HG03575 (cell line): ENCODE results near the gene EPN2.

Experiments used
- ATAC-seq: cut with Tn5 transposase; IDR thresholded peaks from one replicate; pipeline ENCODE4 v1.9.1; 2021; ENCODE audit not compliant: unreplicated experiment, insufficient number of reproducible peaks, low FRiP score; ENCODE audit errors: extremely low read depth

The EPN2 gene

GRCh38 chr17:19319771-19320505 lies 82.8 kb downstream of the EPN2 start:
- no peak for ATAC-seq

GRCh38 chr17:19320876-19321275 lies 83.7 kb downstream of the EPN2 start:
- ATAC-seq, result no peak

DNA sequence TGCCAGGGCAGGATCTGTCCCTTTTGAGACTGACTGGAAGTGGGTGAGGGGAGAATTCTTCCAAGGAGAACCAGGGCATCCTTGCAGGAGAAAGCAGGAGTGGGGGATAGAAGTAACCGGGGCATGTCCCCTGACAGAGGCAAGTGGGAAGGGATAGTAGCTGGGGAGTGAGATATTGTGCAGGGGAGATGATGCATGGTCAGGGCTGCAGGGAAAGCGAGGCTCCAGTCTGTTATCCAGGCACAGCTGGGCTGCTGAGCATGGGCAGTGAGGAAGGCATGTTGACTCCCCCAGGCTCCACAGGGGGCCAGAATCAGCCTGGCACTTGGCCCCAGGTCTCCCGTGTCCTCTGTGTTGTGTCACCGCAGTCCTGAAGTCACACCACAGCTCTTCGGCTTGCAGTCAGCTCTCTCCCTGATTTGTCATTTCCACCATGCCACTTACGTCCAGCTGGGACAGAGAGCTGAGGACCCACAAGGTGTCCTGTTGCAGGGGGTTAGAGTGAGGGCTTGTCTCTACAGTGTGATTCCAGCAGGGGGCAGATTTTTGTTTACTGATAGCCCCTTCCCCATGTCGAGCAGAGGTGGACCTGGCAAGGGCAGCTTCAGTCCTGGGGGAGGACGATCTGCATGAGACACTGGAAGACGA lies 84.4 kb downstream of the EPN2 start:
- no peak for ATAC-seq

GRCh38 chr17:19322129-19322505 lies 85.0 kb downstream of the EPN2 start:
- ATAC-seq, result no peak

- ATAC-seq, result no peak
Observed at GRCh38 chr17:19322861-19323260, 85.7 kb downstream of the EPN2 start.

DNA sequence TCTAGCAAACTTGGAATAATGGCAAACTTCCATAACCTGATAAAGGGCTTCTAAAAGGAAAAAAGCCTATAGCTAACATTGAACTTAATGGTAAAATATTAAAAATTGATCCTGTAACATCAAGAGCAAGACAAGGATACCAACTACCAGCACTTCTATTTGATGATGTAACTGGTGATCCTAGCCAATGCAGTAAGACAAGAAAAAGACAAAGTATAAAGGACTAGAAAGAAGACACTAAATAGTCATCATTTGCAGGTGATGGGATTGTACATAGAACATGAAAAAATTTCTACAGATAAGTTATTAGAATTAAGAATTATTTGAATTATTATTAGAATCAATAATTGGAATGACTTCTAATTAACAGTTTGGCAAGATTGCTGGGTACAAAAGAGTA lies 88.4 kb downstream of the EPN2 start:
- no peak for ATAC-seq

DNA sequence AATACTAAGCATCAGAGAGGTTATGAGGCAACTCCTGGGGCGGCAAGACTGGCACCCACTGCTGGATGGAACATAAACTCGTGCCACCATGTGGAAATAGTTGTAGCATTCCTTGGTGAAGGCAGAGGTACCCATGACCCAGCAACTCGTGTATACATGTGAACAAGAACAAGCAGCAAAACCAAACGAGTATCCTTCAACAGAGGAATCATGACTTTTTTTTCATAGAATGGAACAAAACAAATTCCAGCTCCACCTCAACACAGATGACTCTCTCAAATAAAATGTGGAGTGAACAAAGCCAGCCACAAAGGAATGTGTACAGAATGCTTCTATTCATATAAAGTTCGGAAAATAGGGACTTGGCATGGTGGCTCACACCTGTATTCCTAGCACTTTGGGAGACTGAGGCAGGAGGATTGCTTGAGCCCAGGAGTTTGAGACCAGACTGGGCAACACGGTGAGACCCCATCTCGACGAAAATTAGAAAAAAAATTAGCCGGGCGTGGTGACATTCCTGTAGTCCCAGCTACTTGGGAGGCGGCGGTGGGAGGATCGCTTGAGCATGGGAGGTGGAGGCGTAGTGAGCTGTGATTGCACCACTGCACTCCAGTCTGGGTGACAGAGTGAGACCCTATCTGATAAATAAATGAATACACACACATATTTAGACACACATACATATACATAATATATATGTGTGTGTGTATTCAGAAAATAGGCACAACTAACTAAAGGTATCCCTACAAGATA lies 90.0 kb downstream of the EPN2 start:
- no peak for ATAC-seq

- ATAC-seq, result no peak
Observed at GRCh38 chr17:19328441-19329061, 91.4 kb downstream of the EPN2 start.

DNA sequence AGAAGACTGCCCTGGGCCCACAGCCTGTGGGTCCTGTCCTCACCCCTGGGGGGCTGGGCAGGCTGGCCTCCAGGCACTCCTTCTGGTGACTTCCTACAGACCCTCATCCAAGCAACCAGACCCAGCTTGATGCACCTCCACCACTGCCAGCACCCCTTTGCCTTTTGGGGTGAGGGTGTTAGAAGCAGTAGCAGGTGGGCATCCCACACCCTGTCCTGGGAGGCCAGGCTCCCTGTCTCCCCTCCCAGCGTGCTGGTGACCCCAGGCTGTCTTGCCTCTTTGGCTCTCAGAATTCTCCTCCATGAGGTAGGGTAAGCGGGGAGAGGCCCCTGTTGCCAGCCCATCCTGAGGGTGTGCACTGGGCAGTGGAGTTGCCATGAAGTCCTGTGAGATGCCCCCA lies 92.0 kb downstream of the EPN2 start:
- ATAC-seq, result no peak

- ATAC-seq, result no peak
Observed at GRCh38 chr17:19329839-19330238, 92.7 kb downstream of the EPN2 start.

GRCh38 chr17:19330271-19330670 lies 93.1 kb downstream of the EPN2 start:
- ATAC-seq, result no peak

GRCh38 chr17:19331134-19331533 lies 94.0 kb downstream of the EPN2 start:
- no peak for ATAC-seq

DNA sequence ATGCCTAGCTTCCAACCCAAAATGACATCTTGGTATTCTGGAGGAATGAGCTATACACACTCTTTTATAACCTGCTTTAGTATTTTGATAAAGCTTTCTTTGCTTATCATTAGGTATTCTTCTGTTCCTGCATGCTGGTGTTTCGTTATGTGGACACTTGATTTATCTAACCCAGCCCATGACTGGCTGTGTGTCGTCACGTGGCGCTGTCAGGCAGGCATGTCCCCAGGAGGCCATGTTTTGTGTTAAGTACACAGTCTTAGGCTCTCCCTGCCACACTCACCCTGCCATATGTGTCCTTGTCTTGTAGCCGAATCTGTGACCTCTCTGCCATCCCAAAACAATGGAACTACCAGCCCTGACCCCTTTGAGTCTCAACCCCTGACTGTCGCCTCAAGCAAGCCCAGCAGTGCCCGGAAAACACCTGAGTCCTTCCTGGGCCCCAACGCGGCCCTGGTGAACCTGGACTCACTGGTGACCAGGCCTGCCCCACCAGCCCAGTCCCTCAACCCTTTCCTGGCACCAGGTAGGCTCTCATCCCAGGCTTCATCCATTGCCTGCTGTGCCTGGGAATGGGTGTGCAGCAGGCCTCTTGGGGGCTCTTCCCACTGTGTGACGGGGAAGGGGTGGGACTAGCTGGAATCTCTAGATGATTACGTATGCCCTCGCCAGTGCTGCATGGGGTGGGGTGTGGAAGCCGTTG lies 94.5 kb downstream of the EPN2 start:
- no peak for ATAC-seq

DNA sequence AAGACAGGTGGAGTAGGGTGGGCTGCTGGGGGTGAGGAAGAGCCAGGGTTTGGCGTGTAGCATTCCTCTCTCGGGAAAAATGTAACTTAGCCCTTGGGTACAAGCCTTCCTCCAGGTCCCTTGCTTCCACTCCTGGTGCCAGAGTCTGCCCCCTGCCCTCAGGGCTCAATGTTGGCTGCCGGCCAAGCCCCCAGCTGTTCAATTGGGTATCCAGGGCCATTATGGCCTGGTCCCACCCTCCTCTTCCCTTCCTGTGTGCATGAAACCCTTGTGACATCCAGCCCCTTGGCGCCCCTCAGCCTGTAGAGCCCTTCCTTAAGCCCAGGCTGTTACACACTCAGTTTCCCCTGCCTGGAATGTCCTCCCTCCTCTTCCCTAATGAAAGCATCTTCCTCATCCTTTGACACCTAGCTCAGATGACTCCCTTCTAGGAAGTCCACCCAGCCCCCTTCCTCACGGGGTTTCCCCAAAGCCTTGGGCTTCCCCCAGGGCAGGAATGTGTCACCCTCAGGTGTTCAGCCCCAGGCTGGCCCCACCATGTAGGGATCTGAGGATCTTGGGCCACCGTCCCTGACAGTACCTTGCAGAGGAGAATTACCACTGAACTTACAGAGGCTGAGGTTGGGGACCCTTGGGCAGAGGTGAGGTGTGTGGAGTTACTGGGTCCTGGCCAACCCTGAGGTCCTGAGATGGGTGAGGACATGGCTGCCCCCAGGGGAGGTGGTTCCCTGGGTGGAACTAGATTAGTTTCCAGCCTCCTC lies 95.4 kb downstream of the EPN2 start:
- ATAC-seq, result no peak

- ATAC-seq, result no peak
Observed at GRCh38 chr17:19333132-19333440, 95.9 kb downstream of the EPN2 start.

DNA sequence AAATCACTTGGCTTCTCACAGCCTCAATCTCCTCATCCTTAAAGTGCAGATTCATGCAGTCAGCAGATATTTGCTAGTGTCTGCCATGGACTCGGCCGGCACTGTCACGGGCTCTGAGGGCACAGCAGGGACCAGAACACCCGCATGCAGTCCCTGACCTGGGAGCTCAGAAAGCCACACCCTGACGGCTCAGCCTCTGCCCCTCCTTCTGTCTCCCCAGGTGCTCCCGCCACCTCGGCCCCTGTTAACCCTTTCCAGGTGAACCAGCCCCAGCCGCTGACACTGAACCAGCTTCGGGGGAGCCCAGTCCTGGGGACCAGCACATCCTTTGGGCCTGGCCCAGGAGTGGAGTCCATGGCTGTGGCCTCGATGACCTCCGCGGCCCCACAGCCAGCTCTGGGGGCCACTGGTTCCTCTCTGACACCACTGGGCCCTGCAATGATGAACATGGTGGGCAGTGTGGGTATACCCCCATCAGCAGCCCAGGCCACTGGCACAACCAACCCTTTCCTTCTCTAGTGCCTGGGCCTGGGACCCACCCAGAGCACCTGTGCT lies 96.6 kb downstream of the EPN2 start:
- ATAC-seq, result no peak

DNA sequence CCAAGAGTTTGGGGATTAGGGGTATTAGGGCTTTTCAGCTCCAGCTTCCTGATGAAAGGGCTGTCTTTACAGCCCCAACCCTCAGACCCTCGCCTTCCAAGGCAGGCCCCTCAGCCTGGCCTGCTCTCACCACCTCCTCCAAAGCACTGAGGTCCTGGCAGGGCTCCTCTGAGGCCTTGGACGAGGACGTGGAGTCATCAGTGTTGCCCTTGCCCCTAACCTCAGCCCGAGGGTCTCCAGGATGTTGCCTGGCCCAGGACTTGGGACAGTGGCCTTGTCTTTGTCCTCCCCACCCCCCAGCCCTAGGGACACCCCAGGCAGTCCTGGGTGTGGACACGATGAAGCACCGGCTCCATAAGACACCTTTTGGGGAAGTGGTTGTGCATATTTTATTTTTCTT lies 97.2 kb downstream of the EPN2 start:
- ATAC-seq, result no peak

GRCh38 chr17:19335951-19336631 lies 98.9 kb downstream of the EPN2 start:
- ATAC-seq, result no peak
